H1 (cell line): ENCODE data around the gene TXNDC2.

Source experiments
- CHD1 ChIP-seq: IDR thresholded peaks from 2 replicates; pipeline ENCODE4 v1.6.1; 2012; ENCODE audit warnings: low read depth, low read length, improper control_type of control experiment
- EZH2 ChIP-seq: fragments of 200-600 bp; sonication (generic); IDR thresholded peaks from 2 replicates; pipeline ENCODE4 v1.7.1; 2012; ENCODE audit warnings: low read depth, mild to moderate bottlenecking, moderate library complexity, low read length, inconsistent platforms; ENCODE audit not compliant: severe bottlenecking
- JUN ChIP-seq: IDR thresholded peaks from 2 replicates; pipeline ENCODE4 v1.6.1; 2011; ENCODE audit warnings: low read depth, mild to moderate bottlenecking, improper control_type of control experiment, low read length
- JUND ChIP-seq: IDR thresholded peaks from 2 replicates; pipeline ENCODE4 v1.6.1; 2011; ENCODE audit warnings: mild to moderate bottlenecking, improper control_type of control experiment, low read length
- PHF8 ChIP-seq: fragments of 200-600 bp; sonication (generic); conservative IDR thresholded peaks from 2 replicates; pipeline ENCODE4 v1.7.1; 2012; ENCODE audit warnings: low read depth, mild to moderate bottlenecking, inconsistent platforms, low read length, moderate library complexity
- POLR2A ChIP-seq, 2 experiments: IDR thresholded peaks; 1 replicate in 1 of 2; 2 replicates in 1 of 2; pipeline ENCODE4 v1.6.1; 2011; ENCODE audit warnings: low read depth in 2 of 2, low read length in 2 of 2, mild to moderate bottlenecking in 2 of 2; ENCODE audit errors: control extremely low read depth in 1 of 2
- RAD21 ChIP-seq, 2 experiments: IDR thresholded peaks in 1 of 2; conservative IDR thresholded peaks in 1 of 2; 2 replicates each; pipeline ENCODE4 v1.6.1; 2011; ENCODE audit warnings: low read depth in 2 of 2, low read length in 2 of 2, improper control_type of control experiment in 1 of 2, inconsistent platforms in 1 of 2, mild to moderate bottlenecking in 1 of 2, moderate library complexity in 1 of 2
- TF ChIP-seq, protein P1 (sequence below), 3 experiments: IDR thresholded peaks; 1 replicate in 2 of 3; 2 replicates in 1 of 3; pipeline versions ENCODE4 v1.5.1 to v1.6.1; 2011; ENCODE audit warnings: low read length in 3 of 3, mild to moderate bottlenecking in 3 of 3, inconsistent platforms in 2 of 3, low read depth in 1 of 3, moderate library complexity in 1 of 3; ENCODE audit not compliant: insufficient read depth in 1 of 3; ENCODE audit errors: control extremely low read depth in 1 of 3

- TF ChIP-seq, protein P1, sequence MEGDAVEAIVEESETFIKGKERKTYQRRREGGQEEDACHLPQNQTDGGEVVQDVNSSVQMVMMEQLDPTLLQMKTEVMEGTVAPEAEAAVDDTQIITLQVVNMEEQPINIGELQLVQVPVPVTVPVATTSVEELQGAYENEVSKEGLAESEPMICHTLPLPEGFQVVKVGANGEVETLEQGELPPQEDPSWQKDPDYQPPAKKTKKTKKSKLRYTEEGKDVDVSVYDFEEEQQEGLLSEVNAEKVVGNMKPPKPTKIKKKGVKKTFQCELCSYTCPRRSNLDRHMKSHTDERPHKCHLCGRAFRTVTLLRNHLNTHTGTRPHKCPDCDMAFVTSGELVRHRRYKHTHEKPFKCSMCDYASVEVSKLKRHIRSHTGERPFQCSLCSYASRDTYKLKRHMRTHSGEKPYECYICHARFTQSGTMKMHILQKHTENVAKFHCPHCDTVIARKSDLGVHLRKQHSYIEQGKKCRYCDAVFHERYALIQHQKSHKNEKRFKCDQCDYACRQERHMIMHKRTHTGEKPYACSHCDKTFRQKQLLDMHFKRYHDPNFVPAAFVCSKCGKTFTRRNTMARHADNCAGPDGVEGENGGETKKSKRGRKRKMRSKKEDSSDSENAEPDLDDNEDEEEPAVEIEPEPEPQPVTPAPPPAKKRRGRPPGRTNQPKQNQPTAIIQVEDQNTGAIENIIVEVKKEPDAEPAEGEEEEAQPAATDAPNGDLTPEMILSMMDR (IDR thresholded peaks at IDR 0.05; ENCODE audit: control extremely low read depth in 1 of 3, insufficient read depth in 1 of 3, low read depth in 1 of 3, low read length in 3 of 3) = no peak
- TF ChIP-seq EZH2 (no peak), PHF8 (no peak), CHD1 (no peak), JUND (no peak), RAD21 (IDR thresholded peaks at IDR 0.05 in 1 of 2, conservative IDR thresholded peaks at IDR 0.05 in 1 of 2; ENCODE audit: low read depth in 2 of 2, low read length in 2 of 2) (no peak), JUN (no peak), POLR2A (IDR thresholded peaks at IDR 0.05; ENCODE audit: control extremely low read depth in 1 of 2, low read depth in 2 of 2, low read length in 2 of 2) (no peak)
Measured at GRCh38 chr18:9928646-9929259, 43.0 kb downstream of the TXNDC2 start.
